ENCODE results near the gene LRBA.
"Not testable (repeated sequence)": the region's sequence is repeated elsewhere in the genome, so short reads cannot be mapped to it uniquely, and the experiment has no call there.

Gene LRBA

GRCh38 chr4:150394046-150394445 is 621.0 kb downstream of the LRBA start:
- no peak for DNase-seq

- no peak for DNase-seq
Measured at GRCh38 chr4:150391052-150391451, 624.0 kb downstream of the LRBA start.

- no peak for DNase-seq
Measured at GRCh38 chr4:150390531-150390910, 624.6 kb downstream of the LRBA start.

GRCh38 chr4:150389896-150390530 is 625.1 kb downstream of the LRBA start:
- DNase-seq: no peak

- no peak for DNase-seq
Measured at GRCh38 chr4:150387981-150388380, 627.1 kb downstream of the LRBA start.

GRCh38 chr4:150386415-150386814 is 628.7 kb downstream of the LRBA start:
- not testable (repeated sequence) for DNase-seq

GRCh38 chr4:150385606-150386005 is 629.5 kb downstream of the LRBA start:
- peak; percentile 15 for DNase-seq

- no peak for DNase-seq
Measured at GRCh38 chr4:150384249-150384648, 630.8 kb downstream of the LRBA start.

- no peak for DNase-seq
Measured at GRCh38 chr4:150382028-150382427, 633.1 kb downstream of the LRBA start.

GRCh38 chr4:150381609-150382008 is 633.5 kb downstream of the LRBA start:
- no peak for DNase-seq

GRCh38 chr4:150381036-150381435 is 634.0 kb downstream of the LRBA start:
- no peak for DNase-seq

GRCh38 chr4:150379454-150379853 is 635.6 kb downstream of the LRBA start:
- DNase-seq: no peak

- DNase-seq: no peak
Measured at GRCh38 chr4:150375025-150375424, 640.1 kb downstream of the LRBA start.

GRCh38 chr4:150371869-150372268 is 643.2 kb downstream of the LRBA start:
- DNase-seq: no peak

- DNase-seq: no peak
Measured at GRCh38 chr4:150369434-150370380, 645.4 kb downstream of the LRBA start.

- peak; percentile 57 for DNase-seq
Measured at GRCh38 chr4:150368667-150369066, 646.4 kb downstream of the LRBA start.

GRCh38 chr4:150367326-150367725 is 647.8 kb downstream of the LRBA start:
- no peak for DNase-seq

GRCh38 chr4:150366487-150366999 is 648.5 kb downstream of the LRBA start:
- peak; percentile 92 for DNase-seq

GRCh38 chr4:150363721-150364688 is 651.1 kb downstream of the LRBA start:
- no peak for DNase-seq

- no peak for DNase-seq
Measured at GRCh38 chr4:150358691-150359090, 656.4 kb downstream of the LRBA start.

- DNase-seq: no peak
Measured at GRCh38 chr4:150357829-150358228, 657.3 kb downstream of the LRBA start.

- no peak for DNase-seq
Measured at GRCh38 chr4:150355858-150356455, 659.1 kb downstream of the LRBA start.
